K562 (cell line): ENCODE results near the gene NDUFC2. TPM values are rescaled to one million over a fixed set of nuclear protein-coding genes. Genes with fewer than 3 reads are reported as not detected.

Source experiments
- ADNP ChIP-seq: fragments of 200-800 bp; sonication (Bioruptor generic); IDR thresholded peaks from 2 replicates; pipeline ENCODE4 v1.6.1; 2016; ENCODE audit warnings: missing genetic modification characterization, missing compliant biosample characterization
- ARID3A ChIP-seq: IDR thresholded peaks from 2 replicates; pipeline ENCODE4 v1.6.1; 2012; ENCODE audit warnings: low read depth, low read length, improper control_type of control experiment, borderline replicate concordance
- C11orf30 ChIP-seq: fragments of 450-650 bp; IDR thresholded peaks from 2 replicates; pipeline ENCODE4 v1.6.1; 2016; ENCODE audit warnings: low read depth, mild to moderate bottlenecking
- CREB5 ChIP-seq: fragments of 250-450 bp; sonication (Bioruptor Pico); IDR thresholded peaks from 2 replicates; pipeline ENCODE4 v1.5.0; 2020; ENCODE audit warnings: mild to moderate bottlenecking
- NR0B1 ChIP-seq: fragments of 450-650 bp; IDR thresholded peaks from one replicate; pipeline ENCODE4 v1.6.1; 2018; ENCODE audit warnings: mild to moderate bottlenecking, moderate library complexity; ENCODE audit not compliant: partially characterized antibody
- NUFIP1 ChIP-seq: fragments of 450-650 bp; IDR thresholded peaks from 2 replicates; pipeline ENCODE4 v1.6.1; 2018; ENCODE audit not compliant: partially characterized antibody
- SAFB2 ChIP-seq: fragments of 200-400 bp; formaldehyde crosslinking; IDR thresholded peaks from 2 replicates; pipeline ENCODE4 v1.6.1; 2018; ENCODE audit warnings: borderline replicate concordance, low read length, low read depth, moderate library complexity; ENCODE audit not compliant: severe bottlenecking
- SP2 ChIP-seq: IDR thresholded peaks from 2 replicates; pipeline ENCODE4 v1.6.1; 2011; ENCODE audit warnings: mild to moderate bottlenecking, low read depth, low read length, moderate library complexity; ENCODE audit not compliant: poor library complexity, severe bottlenecking; ENCODE audit errors: extremely low read depth
- ZNF282 ChIP-seq: sonication (generic); formaldehyde crosslinking; IDR thresholded peaks from 2 replicates; pipeline ENCODE4 v1.8.1; 2023; ENCODE audit warnings: missing genetic modification reagents
- polyA plus RNA-seq, 8 experiments: library from polyadenylated mRNA; depleted of rRNA in 4 of 8; stranded (reverse) in 5 of 8; unstranded in 3 of 8; fragments of >200 nt; fragmentation: Nextera tagmentation in 2 of 8; fragmentation: Illumina TruSeq in 1 of 8; extraction: Ambion mirVana in 2 of 8; extraction: Trizol in 1 of 8; gene quantifications; 2 replicates each; pipeline versions ENCODE4 v1.2.1 to v1.2.3, GENCODE V29; 2011 to 2014; ENCODE audit warnings: inconsistent platforms in 1 of 8, missing spikeins in 1 of 8
- total RNA-seq, 7 experiments: library from RNA; depleted of rRNA in 6 of 7; stranded (reverse); fragments of >200 nt in 6 of 7; fragmentation: Illumina TruSeq in 2 of 7; extraction: Trizol in 2 of 7; gene quantifications; 2 replicates each; pipeline versions ENCODE4 v1.2.1 to v1.2.3, GENCODE V29; 2011 to 2021; ENCODE audit warnings: low replicate concordance in 1 of 7
- TF ChIP-seq, protein P1 (sequence below), 2 experiments: fragments of 450-650 bp; formaldehyde crosslinking in 1 of 2; IDR thresholded peaks; 2 replicates each; pipeline versions ENCODE4 v1.4.0 to v1.6.1; 2014 to 2020; ENCODE audit warnings: mild to moderate bottlenecking in 2 of 2, borderline replicate concordance in 1 of 2, low read depth in 1 of 2

The NDUFC2 gene
- total and polyA plus RNA-seq, 9 of the 15 experiments (the other 6 are each of a cell fraction or from before 2014, with no cell fraction given) = 168 to 1,119 (median 442) TPM

GRCh38 chr11:78079232-78080083, at the start of gene NDUFC2 (continued):
- TF ChIP-seq ADNP (tag) (no peak), SAFB2 (no peak), ZNF282 (CRISPR knock-in tag) (no peak), CREB5 (CRISPR knock-in tag) (no peak), ARID3A (no peak), SP2 (no peak), NR0B1 (no peak), NUFIP1 (peak; percentile 18), C11orf30 (peak; percentile 94)
- TF ChIP-seq, protein P1, sequence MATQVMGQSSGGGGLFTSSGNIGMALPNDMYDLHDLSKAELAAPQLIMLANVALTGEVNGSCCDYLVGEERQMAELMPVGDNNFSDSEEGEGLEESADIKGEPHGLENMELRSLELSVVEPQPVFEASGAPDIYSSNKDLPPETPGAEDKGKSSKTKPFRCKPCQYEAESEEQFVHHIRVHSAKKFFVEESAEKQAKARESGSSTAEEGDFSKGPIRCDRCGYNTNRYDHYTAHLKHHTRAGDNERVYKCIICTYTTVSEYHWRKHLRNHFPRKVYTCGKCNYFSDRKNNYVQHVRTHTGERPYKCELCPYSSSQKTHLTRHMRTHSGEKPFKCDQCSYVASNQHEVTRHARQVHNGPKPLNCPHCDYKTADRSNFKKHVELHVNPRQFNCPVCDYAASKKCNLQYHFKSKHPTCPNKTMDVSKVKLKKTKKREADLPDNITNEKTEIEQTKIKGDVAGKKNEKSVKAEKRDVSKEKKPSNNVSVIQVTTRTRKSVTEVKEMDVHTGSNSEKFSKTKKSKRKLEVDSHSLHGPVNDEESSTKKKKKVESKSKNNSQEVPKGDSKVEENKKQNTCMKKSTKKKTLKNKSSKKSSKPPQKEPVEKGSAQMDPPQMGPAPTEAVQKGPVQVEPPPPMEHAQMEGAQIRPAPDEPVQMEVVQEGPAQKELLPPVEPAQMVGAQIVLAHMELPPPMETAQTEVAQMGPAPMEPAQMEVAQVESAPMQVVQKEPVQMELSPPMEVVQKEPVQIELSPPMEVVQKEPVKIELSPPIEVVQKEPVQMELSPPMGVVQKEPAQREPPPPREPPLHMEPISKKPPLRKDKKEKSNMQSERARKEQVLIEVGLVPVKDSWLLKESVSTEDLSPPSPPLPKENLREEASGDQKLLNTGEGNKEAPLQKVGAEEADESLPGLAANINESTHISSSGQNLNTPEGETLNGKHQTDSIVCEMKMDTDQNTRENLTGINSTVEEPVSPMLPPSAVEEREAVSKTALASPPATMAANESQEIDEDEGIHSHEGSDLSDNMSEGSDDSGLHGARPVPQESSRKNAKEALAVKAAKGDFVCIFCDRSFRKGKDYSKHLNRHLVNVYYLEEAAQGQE (IDR thresholded peaks at IDR 0.05; ENCODE audit: borderline replicate concordance) = no peak
- TF ChIP-seq, protein P1 (CRISPR knock-in tag; IDR thresholded peaks at IDR 0.05; ENCODE audit: low read depth) = 0 out of 2 replicates have a peak, but pooled peaks have one; percentile 38
